EL (cell line): ENCODE results near the gene ZWILCH.
"Not testable (repeated sequence)": the region's sequence is repeated elsewhere in the genome, so short reads cannot be mapped to it uniquely, and the experiment has no call there.

Experiments
- DNase-seq: peaks from one replicate; pipeline ENCODE4 v3.0.0-alpha.2; 2016

ZWILCH gene

DNA sequence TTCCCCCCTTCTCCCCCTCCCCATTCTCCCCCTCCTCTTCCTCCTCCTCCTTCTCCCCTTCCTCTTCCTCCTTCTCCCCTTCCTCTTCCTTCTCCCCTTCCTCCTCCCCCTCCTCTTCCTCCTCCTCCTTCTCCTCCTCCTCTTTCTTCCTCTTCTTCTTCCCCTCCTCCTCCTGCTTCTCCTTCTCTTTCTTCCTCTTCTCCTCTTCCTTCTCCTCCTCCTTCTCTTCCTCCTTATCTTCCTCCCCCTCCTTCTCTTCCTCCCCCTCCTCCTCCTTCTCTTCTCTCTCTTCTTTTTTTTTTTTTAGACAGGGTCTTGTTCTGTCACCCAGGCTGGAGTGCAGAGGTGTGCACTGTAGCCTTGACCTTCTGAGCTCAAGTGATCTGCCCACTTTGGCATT lies 81.9 kb downstream of the ZWILCH start:
- DNase-seq = no peak

DNA sequence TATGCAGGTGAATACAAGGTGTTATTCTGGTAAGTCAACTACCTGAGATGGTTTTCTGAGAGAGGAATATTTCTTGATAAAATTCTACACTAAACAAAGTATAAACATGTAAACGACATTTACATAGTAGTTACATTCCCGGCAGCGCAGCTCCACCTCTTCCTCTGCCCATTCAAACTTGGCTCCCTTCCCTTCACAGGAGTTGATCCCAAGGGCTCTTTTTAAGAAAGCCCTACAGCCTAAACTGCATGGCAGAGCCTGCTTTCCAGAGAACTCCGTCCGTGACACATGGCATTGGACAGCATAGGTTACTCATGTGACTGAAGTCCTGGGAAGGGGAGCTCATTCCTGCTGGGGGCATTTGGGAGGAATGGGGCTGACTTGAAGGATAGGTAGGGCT lies 82.6 kb downstream of the ZWILCH start:
- no peak for DNase-seq

DNA sequence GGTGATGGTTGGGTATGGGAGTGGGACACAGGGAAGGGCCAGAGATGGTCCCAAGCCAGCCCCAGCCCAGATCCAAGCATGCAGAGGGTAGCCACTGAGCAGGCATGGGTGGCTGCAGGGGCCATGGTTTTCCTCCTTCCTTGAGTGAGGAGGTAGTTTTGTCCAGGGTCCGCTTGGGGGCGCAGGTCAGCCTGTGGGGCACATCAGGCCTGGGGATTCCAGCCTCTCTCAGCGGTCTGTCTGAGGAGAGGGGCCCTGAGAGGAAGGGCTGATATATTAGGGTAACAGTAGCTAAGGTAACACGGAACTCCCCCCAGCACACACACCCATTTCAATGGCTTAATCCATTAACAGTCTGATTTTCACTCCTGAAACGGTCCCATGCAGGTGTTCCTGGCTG lies 83.4 kb downstream of the ZWILCH start:
- DNase-seq = no peak

DNA sequence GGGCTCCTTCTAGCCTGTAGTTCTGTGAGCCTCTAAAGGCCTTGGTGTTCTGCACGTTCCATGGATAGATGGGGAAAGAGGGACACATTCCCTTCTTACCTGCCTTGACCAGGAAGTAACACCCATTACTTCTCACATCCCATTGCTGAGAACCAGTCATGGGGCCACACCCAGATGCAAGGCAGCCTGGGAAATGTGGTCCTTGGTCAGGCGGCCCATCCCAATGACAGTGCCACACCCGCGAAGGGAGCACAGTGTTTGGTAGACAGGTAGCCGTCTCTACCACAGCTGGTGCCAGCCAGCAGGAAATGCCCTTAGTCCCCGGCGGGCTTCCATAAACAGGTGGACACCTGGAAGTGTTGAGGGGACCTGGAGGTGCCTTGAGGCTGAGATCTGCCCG lies 83.8 kb downstream of the ZWILCH start:
- no peak for DNase-seq

DNA sequence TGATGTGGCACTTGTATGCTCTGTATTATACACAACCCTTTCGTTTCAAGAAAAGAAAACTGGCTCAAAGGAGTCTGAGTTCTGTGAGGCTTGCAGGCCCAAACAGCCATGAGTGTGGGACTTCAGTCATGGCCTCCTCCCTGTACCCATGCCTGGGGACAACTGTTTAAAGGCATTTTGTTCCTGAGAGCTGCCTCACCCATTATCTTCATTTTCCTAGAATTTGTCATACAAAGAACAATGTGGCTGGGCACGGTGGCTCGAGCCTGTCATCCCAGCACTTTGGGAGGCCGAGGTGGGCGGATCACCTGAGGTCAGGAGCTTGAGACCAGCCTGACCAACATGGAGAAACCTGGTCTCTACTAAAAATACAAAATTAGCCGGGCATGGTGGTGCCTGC lies 84.3 kb downstream of the ZWILCH start:
- not testable (repeated sequence) for DNase-seq

DNA sequence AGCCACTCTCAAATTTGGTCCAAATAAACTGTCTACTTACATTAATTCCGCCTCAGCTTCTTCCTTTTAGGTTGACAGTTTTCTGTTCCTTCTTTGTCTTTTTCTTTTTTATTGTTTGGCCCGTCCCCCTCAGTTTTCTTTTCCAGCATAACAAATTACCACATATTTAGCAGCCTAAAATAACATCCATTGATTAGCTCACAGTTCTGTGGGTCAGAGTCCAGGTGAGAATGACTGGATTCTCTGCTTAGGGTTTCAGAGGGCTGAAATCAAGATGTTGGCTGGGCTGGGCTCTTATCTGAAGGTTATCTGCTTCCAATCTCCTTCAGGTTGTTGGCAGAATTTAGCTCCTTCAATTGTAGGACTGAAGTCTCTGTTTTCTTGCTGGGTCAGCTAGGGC lies 85.3 kb downstream of the ZWILCH start:
- no peak for DNase-seq

DNA sequence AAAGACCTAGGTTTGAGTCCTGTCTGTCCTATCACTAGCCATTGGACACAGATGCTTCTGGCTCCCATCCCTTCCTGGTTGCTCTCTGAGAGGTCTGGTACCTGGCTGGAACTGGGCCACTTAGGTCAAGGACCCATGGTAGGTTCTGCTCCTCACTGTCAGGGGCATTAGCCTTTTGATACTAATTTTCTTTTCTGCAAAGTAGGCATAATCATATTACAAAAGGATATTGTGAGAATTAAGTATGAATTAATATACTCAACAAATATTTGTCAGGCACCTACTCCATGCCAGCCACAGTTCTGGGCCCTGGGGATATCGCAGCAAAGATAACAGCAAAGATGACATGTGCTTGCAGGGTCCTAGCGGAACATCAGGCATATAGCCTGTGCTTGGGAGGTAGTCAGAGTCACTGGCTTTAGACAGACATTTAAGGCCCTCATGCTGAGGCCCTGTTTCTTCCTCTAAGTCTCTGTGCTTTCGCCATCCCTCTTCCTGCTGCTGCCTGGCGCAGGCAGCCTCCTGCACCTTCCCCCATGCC lies 86.3 kb downstream of the ZWILCH start:
- DNase-seq = no peak

DNA sequence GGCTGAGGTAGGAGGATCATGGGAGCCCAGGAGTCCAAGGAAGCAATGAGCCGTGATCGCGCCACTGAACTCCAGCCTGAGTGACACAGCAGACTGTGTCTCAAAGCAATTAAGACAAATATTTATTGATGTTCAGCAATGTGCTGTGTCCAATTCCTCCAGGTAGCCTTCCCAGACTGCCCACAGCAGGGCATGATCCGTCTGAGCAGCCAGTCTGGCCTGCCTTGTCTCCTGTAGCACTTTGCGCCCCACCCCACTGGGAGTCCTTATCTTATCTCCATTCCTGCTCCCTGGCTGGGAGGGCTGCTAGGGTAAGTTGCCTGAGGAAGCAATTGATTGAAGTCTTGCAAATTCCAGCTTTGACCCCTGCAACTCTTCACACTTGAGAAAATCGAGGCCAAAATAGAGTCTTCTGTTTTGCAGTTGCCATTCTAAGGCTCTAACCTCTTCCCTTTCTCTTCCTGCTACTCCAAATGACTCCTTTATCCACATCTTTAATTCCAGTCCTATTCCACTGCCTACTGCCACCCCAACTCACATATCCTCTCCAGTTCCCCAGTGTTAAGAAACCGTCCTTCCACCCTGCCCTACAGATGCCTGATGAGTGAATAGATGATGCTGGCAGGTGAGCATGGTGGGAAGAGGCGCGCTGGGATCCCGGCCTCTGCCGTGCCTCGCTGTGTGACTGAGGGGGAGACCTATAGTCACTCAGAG lies 87.5 kb downstream of the ZWILCH start:
- no peak for DNase-seq

DNA sequence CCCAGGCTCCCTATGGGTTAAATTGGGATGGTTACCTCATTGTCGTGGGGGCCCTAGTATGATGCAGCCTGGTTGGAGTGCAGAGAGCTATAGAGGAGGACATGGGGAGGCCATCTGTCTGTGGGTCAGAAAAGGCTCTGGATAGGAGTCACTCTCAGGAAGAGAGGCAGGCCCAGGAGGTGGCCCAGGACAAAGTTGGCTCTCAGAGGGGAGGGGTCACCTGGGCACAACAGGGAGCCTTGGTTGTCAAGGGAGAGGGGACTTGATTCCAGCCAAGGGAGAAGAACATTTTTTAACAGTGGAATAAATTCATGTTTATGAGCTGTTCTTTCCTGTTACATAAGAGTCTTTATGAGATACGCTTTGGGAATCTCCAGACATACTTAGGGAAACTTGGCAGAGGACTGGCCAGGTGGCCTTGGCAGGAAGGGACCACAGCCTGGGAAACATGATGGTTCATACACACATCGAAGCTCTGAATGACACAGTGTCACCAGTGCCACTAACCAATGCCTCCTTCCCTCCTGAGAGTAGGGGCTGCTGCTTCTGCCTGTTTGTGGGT lies 88.2 kb downstream of the ZWILCH start:
- DNase-seq = no peak

DNA sequence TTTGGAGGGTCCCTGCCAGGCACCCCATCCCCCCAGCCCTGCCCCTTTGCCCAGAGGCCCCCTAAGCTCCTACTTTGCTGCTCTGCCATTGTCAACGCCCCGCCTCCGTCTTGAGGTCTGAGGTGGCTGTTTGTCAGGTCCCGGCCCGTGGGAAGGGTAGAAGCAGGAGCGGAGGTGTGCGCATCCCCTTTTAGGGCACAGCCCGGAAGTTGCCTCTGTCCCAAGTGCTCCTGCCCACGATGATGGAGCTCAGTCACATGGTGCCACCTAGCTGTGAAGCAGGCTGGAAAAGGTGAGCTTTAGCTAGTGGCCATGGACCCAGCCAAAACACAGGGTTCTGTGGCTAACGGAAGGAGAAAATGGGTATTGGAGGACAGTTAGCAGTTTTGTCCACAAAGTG lies 89.2 kb downstream of the ZWILCH start:
- no peak for DNase-seq

DNA sequence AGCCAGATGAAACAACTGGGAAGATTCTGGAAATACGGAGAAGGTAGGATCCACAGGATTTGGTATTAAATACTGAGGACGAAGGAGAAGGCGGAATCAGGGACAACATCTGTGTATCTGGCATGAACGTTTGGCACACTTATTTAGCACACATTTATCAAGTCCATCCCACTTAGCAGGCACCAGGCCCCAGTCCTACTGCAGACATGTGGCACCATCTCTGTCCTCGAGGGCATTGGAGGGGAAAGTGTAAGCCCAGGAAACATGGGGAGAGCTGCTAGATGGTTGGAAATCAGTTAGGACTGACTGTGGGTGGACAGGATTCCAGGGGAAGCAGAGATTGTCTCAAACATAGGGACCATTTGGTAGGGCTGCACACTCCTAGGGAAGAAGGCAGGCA lies 89.7 kb downstream of the ZWILCH start:
- DNase-seq = no peak

DNA sequence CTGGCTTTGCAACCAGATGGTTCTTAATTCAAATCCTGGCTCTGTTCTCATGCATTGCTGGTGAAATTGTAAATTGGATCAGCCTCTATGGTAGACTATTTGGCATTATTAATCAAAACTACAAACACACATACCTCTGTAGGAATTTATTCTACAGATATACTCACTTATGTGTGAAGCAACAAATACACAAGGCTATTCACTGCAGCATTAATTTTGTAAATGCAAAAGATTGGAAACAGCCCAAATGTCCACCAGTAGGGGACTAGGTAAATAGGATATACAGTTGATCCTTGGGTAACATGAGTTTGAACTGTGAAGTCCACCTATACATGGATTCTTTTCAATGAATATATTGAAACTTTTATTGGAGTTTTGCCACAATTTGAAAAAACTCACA lies 90.2 kb downstream of the ZWILCH start:
- no peak for DNase-seq

DNA sequence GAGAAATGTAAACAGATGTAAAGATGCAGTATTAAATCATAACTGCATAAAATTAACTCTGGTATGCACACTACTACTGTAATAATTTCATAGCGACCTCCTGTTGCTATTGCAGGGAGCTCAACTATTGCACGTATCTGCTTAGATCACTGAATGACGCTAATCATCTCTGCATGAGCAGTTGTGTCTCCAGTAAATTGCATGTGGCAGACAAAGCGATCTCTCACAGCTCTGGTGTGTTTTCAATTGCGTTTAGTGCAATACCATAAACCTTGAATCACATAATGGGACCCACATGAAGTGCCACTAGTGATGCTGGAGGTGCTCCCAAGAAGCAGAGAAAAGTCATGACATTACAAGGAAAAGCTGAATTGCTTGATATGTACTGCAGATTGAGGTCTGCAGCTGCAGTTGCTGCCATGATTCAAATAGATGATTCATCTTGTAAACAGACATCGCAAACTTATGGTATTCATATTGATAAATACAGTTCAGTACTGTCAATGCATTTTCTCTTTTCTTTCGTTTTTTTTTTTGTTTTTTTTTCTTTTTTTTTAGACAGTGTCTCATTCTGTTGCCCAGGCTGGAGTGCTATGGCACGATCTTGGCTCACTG lies 90.9 kb downstream of the ZWILCH start:
- peak; percentile 34 for DNase-seq

DNA sequence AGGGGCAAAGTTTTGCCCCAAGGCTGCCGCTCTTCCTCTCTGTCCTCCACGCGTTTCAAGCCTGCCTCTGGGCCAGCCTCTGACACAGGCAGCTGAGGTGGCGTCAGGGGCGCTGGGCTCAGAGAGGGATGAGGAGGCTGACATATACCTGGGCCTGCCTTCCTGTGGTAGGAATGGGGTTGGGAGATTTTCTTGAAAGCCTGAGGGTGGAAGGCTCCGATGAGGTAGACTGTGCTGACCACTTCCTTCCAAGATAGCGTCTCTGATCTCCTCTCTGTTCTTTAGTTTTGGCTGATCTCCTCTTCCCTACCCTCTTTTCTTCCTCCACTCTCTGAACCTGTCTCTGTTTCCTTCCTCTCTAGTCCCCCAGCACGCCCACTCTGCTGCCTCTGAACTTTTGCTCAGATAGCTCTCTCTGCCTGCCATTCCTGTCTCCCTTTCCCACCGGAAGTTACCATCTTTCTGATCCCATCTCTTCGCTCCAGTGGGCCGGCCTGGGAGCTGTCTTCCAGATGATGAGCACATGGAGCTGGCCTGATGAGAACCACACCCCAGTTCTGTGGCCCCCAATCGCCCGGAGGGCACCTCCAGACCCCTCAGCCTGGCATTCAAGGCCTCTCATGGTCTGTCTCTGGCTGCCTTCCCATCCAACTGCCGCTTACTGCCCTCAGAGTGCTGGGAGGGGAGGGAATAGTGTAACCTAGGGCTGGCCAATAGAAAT lies 93.1 kb downstream of the ZWILCH start:
- no peak for DNase-seq
